Limb (tissue), 2 donors: ENCODE data around the gene PYGM.
"Not testable (repeated sequence)": the region's sequence is repeated elsewhere in the genome, so short reads cannot be mapped to it uniquely, and the experiment has no call there.

ENCODE experiments used
- DNase-seq, 2 donors: peaks; one replicate each; pipeline ENCODE4 v3.0.0-alpha.2; 2016; ENCODE audit errors: extremely low spot score in 2 of 2

The PYGM gene

DNA sequence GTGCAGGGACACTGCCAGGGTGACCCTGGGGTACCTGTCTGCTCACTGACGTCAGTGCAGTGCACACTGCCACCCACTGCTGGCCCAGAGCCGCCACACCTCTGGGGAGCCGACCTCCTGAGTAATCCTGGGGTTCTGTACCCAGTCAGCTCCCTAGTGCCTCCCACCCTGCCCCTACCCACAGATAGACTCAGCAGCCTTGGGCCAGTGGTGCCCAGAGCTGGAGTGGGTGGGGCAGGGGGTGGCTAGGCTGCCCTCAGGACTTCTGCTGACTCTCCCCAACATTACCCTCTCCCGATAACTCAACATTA, 42.6 kb downstream of the PYGM start:
- no peak for DNase-seq

DNA sequence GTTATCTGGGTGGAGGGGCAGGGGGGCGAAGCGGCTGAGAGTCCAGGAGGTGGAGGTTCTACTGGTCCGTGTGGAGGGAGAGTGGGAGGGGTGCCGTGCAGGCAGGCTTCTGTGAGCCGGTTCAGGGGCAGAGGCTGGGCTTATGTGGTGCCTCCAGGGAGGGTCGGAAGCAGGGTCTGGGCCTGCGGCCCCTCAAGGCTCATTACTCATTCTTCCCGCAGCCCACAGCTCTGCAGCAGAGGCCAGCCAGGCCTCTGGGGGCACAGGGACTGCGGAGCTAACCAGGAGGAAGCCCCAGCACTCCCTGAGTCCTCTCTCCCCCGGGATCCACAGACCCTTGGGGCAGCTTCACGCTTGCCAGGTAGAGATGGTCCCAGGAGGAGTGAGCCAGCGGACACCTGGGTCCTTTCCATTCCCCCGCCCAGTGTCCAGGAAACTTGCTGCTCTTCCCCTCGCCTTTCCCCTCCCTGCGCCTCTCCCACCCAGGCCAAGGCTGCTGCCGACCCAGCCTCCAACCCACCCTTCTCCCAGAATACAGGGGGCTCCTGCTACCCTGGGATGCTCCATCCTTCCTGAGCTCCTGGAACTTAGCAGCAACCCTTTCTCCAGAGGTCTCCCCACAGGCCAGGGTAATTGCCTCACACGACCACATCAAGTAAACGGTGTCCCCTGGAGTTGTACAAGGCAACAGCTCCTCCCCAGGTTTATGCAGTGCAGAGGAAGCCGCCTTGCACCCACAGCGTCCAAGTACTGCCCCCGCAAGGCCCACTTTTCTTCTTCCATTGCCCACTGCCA, 43.1 kb downstream of the PYGM start:
- peak in 1 of 2 donors; percentile 34 for DNase-seq

- DNase-seq: peak in 1 of 2 donors; percentile 39
Measured at GRCh38 chr11:64715756-64716472, 43.9 kb downstream of the PYGM start.

GRCh38 chr11:64715110-64715509, 44.7 kb downstream of the PYGM start:
- no peak for DNase-seq

GRCh38 chr11:64714666-64715065, 45.1 kb downstream of the PYGM start:
- peak in 1 of 2 donors; percentile 30 for DNase-seq

- DNase-seq: peak in 1 of 2 donors; percentile 36
Measured at GRCh38 chr11:64713781-64714363, 45.9 kb downstream of the PYGM start.

- DNase-seq: peak in 1 of 2 donors; percentile 80
Measured at GRCh38 chr11:64713016-64713707, 46.6 kb downstream of the PYGM start.

DNA sequence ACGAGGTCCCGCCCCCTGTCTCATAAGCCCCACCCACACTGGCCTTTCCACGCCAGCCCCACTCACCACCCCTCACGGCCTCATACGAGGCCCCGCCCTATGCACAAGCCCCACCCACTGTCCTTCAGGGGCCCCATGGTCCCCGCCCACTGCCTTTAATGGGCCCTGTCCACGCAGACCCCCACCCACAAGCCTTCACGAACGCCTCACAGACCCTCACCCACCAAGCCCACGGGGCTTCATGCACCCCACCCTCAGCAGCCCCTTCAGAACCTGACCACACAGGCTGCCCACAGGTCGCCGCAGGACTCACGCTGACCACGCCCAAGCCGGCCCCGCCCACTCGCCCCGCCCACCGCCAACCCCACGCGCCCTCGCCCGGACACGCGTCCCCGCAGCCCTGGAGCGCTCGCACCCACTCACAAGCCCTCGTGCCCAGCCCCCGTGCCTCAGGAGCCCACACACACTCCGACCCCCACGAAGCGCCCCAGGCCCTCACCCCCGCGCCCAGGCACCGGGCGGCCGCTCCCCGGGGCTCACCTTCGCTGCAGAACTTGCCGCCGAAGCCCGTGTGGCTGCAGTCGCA, 47.3 kb downstream of the PYGM start:
- DNase-seq: peak in 1 of 2 donors; percentile 28

DNA sequence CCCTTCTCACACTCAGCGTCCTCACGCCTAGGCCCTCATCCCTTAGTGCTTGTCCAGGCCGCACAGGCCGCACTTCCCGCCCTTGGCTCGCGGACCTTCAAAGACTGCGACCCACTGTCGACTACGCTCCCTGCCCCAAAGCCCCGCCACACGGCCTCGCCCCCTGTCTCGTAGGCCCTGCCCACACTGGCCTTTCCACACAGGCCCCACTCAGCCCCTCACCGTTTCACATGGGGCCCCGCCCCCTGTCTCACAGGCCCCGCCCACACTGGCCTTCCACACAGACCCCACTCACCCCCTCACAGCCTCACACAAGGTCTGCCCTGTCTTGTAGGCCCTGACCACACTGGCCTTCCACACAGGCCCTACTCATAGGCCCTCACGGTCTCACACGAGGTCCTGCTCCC, 47.8 kb downstream of the PYGM start:
- peak in 1 of 2 donors; percentile 38 for DNase-seq

DNA sequence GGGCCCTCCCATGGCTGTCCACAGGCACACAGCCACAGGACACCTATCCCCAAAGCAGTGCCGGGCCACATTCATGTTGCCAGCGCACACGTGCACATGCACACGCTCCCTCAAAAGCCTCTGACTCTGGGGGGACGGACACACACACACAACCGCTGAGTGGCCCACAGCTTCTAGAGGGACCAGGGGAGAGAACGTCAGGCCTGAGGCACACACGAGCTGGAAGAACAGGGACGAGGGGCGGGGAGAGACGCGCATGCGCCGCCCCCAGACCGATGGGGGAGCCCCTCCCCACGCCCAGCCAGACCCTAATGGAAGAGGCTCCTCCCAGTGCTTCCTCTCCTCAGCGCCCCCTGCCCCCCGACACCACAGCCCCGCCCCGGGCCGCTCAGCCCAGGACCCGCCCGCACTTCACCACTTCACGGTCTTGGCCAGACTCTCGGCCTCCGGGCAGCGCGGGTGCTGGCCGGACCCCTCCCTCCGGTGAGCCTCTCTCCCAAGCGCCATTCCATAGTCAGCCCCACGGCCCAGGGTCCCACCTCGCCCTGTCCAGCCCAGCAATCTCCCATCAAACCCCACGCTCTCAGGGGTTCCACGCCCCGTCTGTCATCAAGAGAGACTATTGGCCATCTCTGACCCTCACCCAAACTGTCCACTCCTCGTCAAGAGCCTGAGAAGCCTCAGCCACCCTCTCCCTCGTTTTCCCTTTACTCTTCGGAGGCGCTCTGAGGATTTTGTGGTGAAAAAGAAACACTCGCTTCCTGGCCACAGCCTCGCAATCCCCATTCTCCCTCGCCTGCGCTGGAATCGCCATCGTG, 48.4 kb downstream of the PYGM start:
- DNase-seq: peak in 1 of 2 donors; percentile 55

GRCh38 chr11:64710418-64711137, 49.2 kb downstream of the PYGM start:
- no peak for DNase-seq

DNA sequence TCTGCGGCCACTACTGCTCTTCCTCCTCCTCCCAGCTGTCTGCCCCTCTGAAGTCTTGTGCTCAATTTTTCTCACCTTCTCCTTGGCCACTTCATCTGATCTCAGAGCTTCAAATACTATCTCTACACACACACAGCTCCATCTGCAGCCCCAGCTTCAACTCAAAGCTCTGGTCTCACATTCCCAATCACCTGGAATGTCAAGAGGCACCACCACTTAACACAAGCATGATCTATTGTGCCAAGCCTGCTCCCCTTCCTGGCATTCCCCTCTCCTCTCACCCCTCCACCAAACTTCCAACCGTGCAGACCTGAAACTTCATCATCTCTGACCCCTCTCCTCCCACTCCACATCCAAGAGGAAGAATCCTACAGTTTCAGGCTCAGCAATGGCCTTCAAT, 54.3 kb downstream of the PYGM start:
- DNase-seq: no peak

GRCh38 chr11:64703048-64703447, 56.7 kb downstream of the PYGM start:
- no peak for DNase-seq

- DNase-seq: not testable (repeated sequence)
Measured at GRCh38 chr11:64701956-64702355, 57.8 kb downstream of the PYGM start.

DNA sequence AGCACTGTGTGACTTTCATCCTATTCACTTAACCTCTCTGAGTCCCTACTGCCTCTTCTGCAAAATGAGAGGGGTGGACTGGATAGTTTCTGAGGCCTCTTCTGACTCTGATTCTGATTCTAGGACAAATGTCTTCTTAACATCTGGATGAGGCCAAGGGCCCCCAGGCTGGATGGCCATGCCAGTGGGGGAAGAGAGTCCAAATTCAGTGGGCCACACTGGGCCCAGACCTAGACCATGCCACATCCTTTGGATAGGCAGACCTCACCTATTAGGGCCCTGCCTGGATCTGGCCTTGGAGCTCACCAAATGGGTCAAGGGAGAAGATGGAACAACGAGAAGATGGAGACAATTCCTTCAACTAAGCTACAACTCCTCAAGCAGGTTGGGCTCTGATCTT, 61.3 kb downstream of the PYGM start:
- DNase-seq: no peak

- no peak for DNase-seq
Measured at GRCh38 chr11:64697663-64698375, 62.0 kb downstream of the PYGM start.
